Keratinocyte (primary cell): ENCODE results near the gene SPON1.

ENCODE experiments used
- EZH2 ChIP-seq: IDR thresholded peaks from one replicate; pipeline ENCODE4 v1.6.1; 2012; ENCODE audit warnings: inconsistent platforms, mild to moderate bottlenecking, low read length, moderate library complexity
- TF ChIP-seq, protein P1 (sequence below), 3 experiments: IDR thresholded peaks in 1 of 3; conservative IDR thresholded peaks in 1 of 3; optimal IDR thresholded peaks in 1 of 3; 2 replicates in 2 of 3; 3 replicates in 1 of 3; pipeline versions ENCODE3 to v1.5.1; 2011; ENCODE audit warnings: low read length in 3 of 3, mild to moderate bottlenecking in 3 of 3, moderate library complexity in 2 of 3, control low read depth in 1 of 3, inconsistent platforms in 1 of 3; ENCODE audit not compliant: insufficient read depth in 2 of 3; ENCODE audit errors: extremely low read depth in 1 of 3

GRCh38 chr11:14045417-14045816 lies 82.9 kb downstream of the SPON1 start:
- no peak for TF ChIP-seq EZH2
- TF ChIP-seq, protein P1, sequence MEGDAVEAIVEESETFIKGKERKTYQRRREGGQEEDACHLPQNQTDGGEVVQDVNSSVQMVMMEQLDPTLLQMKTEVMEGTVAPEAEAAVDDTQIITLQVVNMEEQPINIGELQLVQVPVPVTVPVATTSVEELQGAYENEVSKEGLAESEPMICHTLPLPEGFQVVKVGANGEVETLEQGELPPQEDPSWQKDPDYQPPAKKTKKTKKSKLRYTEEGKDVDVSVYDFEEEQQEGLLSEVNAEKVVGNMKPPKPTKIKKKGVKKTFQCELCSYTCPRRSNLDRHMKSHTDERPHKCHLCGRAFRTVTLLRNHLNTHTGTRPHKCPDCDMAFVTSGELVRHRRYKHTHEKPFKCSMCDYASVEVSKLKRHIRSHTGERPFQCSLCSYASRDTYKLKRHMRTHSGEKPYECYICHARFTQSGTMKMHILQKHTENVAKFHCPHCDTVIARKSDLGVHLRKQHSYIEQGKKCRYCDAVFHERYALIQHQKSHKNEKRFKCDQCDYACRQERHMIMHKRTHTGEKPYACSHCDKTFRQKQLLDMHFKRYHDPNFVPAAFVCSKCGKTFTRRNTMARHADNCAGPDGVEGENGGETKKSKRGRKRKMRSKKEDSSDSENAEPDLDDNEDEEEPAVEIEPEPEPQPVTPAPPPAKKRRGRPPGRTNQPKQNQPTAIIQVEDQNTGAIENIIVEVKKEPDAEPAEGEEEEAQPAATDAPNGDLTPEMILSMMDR (optimal IDR thresholded peaks at IDR 0.05 in 1 of 3, IDR thresholded peaks at IDR 0.05 in 1 of 3, conservative IDR thresholded peaks at IDR 0.05 in 1 of 3; ENCODE audit: extremely low read depth in 1 of 3, insufficient read depth in 2 of 3, low read length in 3 of 3) = no peak
